Measurements from ENCODE around the gene LRMDA. TPM values are rescaled to one million over a fixed set of nuclear protein-coding genes. Genes with fewer than 3 reads are reported as not detected.

LRMDA gene
- total RNA-seq, 1 experiment from 2014 or later, result 4.8 TPM

- TF ChIP-seq ZBTB33 (IDR thresholded peaks at IDR 0.05; ENCODE audit: extremely low read depth, insufficient replicate concordance, low read length), result no peak
These were observed 161.6 kb downstream of the LRMDA start (continued) for GRCh38 chr10:75592791-75593643.

GRCh38 chr10:75593692-75594556 is 162.5 kb downstream of the LRMDA start:
- DNase-seq (ENCODE audit: low read depth, low spot score) (no peak), ATAC-seq (peak; percentile 65)
- Histone ChIP-seq H3K27me3 (ENCODE audit: insufficient read depth, low read length) (no peaks in the 10 kb centered on the region), H3K9me3 (ENCODE audit: control insufficient read depth in 1 of 2, insufficient read depth in 1 of 2, low read depth in 1 of 2, low read length in 2 of 2) (no peaks in the 10 kb centered on the region), H4K20me1 (ENCODE audit: insufficient read depth) (no peaks in the 10 kb centered on the region), H3K4me3 (replicated peaks in 1 of 2; ENCODE audit: low read depth in 1 of 2, low read length in 2 of 2) (no peak overlapping the region), H3K79me2 (ENCODE audit: insufficient read depth, low read length) (no peaks in the 10 kb centered on the region), H3K27ac (ENCODE audit: low read depth, low read length) (no peak overlapping the region), H3K9me2 (ENCODE audit: insufficient read depth) (no peaks in the 10 kb centered on the region), H3K4me1 (ENCODE audit: control insufficient read depth in 1 of 2, insufficient read depth in 2 of 2, low read length in 2 of 2) (no peaks in the 10 kb centered on the region), H3K4me2 (ENCODE audit: low read length) (no peak overlapping the region), H2AFZ (ENCODE audit: low read depth, low read length, poor library complexity, severe bottlenecking) (no peak overlapping the region), H3K9ac (ENCODE audit: low read length) (no peak overlapping the region), H3K36me3 (ENCODE audit: control insufficient read depth in 1 of 2, insufficient read depth in 2 of 2, low read length in 2 of 2) (no peaks in the 10 kb centered on the region)
- intact Hi-C loops (cut with micrococcal nuclease), result no loop called here
- TF ChIP-seq CTCF (IDR thresholded peaks at IDR 0.05 in 2 of 3, conservative IDR thresholded peaks at IDR 0.05 in 1 of 3; ENCODE audit: borderline replicate concordance in 1 of 3, insufficient read depth in 1 of 3, low read depth in 2 of 3, low read length in 2 of 3) (peak; percentile 6 to 58 (median 55); a peak in 4 of 6 replicates), RAD21 (IDR thresholded peaks at IDR 0.05; ENCODE audit: low read depth) (peak; percentile 2; the same call in 1 of the 2 replicates), JUND (IDR thresholded peaks at IDR 0.05) (no peak), POLR2AphosphoS5 (IDR thresholded peaks at IDR 0.05; ENCODE audit: low read depth, low read length) (no peak), ZNF274 (IDR thresholded peaks at IDR 0.05; ENCODE audit: low read depth, low read length) (no peak)
- POLR2A ChIA-PET, result no interaction called here
- no TSS peak for BruUV-seq (replicated peaks)
- CTCF ChIA-PET, result no interaction called here
- RAD21 ChIA-PET (ENCODE audit: low non-redundant PET in 1 of 2, low total read pairs in 2 of 2, uncharacterized antibody in 2 of 2, unreplicated experiment in 2 of 2), result no interaction called here

Data from HCT116 (cell line).